Measurements from ENCODE around the gene PIK3C2G. TPM values are rescaled to one million over a fixed set of nuclear protein-coding genes. Genes with fewer than 3 reads are reported as not detected.

PIK3C2G gene
- polyA plus RNA-seq, 1 of the 3 experiments (the other 2 are of a cell fraction), result 0.02 TPM

DNA sequence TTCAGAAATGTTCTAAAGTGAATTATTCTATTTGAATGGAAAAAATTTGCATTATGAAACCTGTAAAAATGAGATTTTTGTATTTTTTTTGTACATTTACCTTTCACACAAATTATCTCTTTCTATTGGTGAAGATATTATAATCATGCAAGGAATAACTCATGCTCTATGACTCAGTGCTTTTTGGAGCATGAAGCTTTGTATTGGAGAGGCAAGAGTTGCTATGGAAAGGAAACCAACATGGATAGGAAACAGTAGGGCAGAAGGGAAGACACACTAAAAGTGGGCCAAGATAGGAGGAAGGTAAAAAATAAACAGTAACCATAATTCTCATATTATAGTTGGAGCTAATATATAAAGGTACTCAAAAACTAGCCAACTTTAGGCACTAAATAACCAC lies 397.5 kb downstream of the PIK3C2G start:
- POLR2A ChIA-PET, result no interaction called here
- Histone ChIP-seq H3K27ac (ENCODE audit: low read depth in 2 of 2, low read length in 1 of 2) (no peak overlapping the region), H3F3A (replicated peaks; ENCODE audit: insufficient read depth) (no peaks in the 10 kb centered on the region), H3K4me2 (no peak overlapping the region), H3K9me2 (no peaks in the 10 kb centered on the region), H3K9ac (no peak overlapping the region), H3K27me3 (ENCODE audit: insufficient read depth) (no peaks in the 10 kb centered on the region), H3K9me3 (no peaks in the 10 kb centered on the region), H2AFZ (ENCODE audit: low read depth) (no peak overlapping the region), H3K4me1 (ENCODE audit: control insufficient read depth in 1 of 2, insufficient read depth in 2 of 2, low read depth in 1 of 2, low read length in 1 of 2) (no peaks in the 10 kb centered on the region), H3K36me3 (replicated peaks in 1 of 2; ENCODE audit: control insufficient read depth in 1 of 2, insufficient read depth in 2 of 2, low read length in 1 of 2) (no peaks in the 10 kb centered on the region), H3K79me2 (ENCODE audit: insufficient read depth) (no peaks in the 10 kb centered on the region), H4K20me1 (ENCODE audit: insufficient read depth) (no peaks in the 10 kb centered on the region), H3K4me3 (ENCODE audit: low read depth in 2 of 2, low read length in 1 of 2) (no peak overlapping the region)
- no peak for DNase-seq
- CTCF ChIA-PET, result no interaction called here
- TF ChIP-seq CHD2 (IDR thresholded peaks at IDR 0.05; ENCODE audit: low read length, partially characterized antibody) (no peak), EP300 (IDR thresholded peaks at IDR 0.05; ENCODE audit: borderline replicate concordance in 1 of 2, low read depth in 1 of 2, low read length in 1 of 2) (no peak), FOSL2 (IDR thresholded peaks at IDR 0.05; ENCODE audit: borderline replicate concordance, low read depth) (no peak)
- TF ChIP-seq, protein P1, sequence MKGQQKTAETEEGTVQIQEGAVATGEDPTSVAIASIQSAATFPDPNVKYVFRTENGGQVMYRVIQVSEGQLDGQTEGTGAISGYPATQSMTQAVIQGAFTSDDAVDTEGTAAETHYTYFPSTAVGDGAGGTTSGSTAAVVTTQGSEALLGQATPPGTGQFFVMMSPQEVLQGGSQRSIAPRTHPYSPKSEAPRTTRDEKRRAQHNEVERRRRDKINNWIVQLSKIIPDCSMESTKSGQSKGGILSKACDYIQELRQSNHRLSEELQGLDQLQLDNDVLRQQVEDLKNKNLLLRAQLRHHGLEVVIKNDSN (IDR thresholded peaks at IDR 0.05; ENCODE audit: borderline replicate concordance, low read depth), result no peak

DNA sequence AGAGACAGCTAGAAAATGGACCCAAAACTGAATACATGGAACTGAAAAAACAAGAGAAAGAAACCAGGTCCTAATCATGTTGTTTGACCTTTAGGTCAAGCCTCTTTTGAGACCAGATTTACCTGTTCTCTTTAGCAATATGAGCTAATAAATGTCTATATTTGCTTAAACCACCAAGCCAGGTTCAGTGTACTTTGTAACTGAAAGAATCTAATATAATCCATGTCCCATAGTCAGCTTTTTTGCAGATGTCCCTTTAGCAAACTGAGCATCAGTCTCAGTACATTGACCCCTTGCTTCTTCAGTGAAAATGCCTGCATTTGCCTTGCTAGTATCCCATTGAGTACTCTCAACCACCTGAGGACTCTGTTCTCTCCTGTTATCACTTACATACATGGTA lies 414.8 kb downstream of the PIK3C2G start:
- DNase-seq, result no peak
- TF ChIP-seq, protein P2, sequence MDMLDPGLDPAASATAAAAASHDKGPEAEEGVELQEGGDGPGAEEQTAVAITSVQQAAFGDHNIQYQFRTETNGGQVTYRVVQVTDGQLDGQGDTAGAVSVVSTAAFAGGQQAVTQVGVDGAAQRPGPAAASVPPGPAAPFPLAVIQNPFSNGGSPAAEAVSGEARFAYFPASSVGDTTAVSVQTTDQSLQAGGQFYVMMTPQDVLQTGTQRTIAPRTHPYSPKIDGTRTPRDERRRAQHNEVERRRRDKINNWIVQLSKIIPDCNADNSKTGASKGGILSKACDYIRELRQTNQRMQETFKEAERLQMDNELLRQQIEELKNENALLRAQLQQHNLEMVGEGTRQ (IDR thresholded peaks at IDR 0.05; ENCODE audit: borderline replicate concordance, low read depth, low read length), result no peak
- TF ChIP-seq, protein P3, sequence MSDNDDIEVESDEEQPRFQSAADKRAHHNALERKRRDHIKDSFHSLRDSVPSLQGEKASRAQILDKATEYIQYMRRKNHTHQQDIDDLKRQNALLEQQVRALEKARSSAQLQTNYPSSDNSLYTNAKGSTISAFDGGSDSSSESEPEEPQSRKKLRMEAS (IDR thresholded peaks at IDR 0.05; ENCODE audit: low read depth), result no peak
- TF ChIP-seq RXRA (IDR thresholded peaks at IDR 0.05; ENCODE audit: borderline replicate concordance, low read depth), result no peak
- TF ChIP-seq NRF1 (IDR thresholded peaks at IDR 0.05; ENCODE audit: low read depth, low read length), result no peak
- TF ChIP-seq GATA2 (CRISPR knock-in tag; IDR thresholded peaks at IDR 0.05), result no peak
- TF ChIP-seq EZH2phosphoT487 (IDR thresholded peaks at IDR 0.05; ENCODE audit: borderline replicate concordance, low read depth), result no peak
- no peak for TF ChIP-seq TAF1 (IDR thresholded peaks at IDR 0.05; ENCODE audit: borderline replicate concordance, low read depth, low read length)
- TF ChIP-seq FOXJ3 (CRISPR knock-in tag; IDR thresholded peaks at IDR 0.05), result no peak
- TF ChIP-seq, protein P4, sequence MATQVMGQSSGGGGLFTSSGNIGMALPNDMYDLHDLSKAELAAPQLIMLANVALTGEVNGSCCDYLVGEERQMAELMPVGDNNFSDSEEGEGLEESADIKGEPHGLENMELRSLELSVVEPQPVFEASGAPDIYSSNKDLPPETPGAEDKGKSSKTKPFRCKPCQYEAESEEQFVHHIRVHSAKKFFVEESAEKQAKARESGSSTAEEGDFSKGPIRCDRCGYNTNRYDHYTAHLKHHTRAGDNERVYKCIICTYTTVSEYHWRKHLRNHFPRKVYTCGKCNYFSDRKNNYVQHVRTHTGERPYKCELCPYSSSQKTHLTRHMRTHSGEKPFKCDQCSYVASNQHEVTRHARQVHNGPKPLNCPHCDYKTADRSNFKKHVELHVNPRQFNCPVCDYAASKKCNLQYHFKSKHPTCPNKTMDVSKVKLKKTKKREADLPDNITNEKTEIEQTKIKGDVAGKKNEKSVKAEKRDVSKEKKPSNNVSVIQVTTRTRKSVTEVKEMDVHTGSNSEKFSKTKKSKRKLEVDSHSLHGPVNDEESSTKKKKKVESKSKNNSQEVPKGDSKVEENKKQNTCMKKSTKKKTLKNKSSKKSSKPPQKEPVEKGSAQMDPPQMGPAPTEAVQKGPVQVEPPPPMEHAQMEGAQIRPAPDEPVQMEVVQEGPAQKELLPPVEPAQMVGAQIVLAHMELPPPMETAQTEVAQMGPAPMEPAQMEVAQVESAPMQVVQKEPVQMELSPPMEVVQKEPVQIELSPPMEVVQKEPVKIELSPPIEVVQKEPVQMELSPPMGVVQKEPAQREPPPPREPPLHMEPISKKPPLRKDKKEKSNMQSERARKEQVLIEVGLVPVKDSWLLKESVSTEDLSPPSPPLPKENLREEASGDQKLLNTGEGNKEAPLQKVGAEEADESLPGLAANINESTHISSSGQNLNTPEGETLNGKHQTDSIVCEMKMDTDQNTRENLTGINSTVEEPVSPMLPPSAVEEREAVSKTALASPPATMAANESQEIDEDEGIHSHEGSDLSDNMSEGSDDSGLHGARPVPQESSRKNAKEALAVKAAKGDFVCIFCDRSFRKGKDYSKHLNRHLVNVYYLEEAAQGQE (IDR thresholded peaks at IDR 0.05; ENCODE audit: low read depth, low read length), result no peak
- no peak for TF ChIP-seq JUND (IDR thresholded peaks at IDR 0.05)
- TF ChIP-seq YY1 (IDR thresholded peaks at IDR 0.05; ENCODE audit: low read depth), result no peak
- TF ChIP-seq FOSL2 (IDR thresholded peaks at IDR 0.05; ENCODE audit: borderline replicate concordance, low read depth), result no peak
- no peak for TF ChIP-seq RCOR1 (IDR thresholded peaks at IDR 0.05; ENCODE audit: low read length)
- no peak for TF ChIP-seq MEF2A (IDR thresholded peaks at IDR 0.05; ENCODE audit: borderline replicate concordance, low read depth)
- TF ChIP-seq SIN3A (IDR thresholded peaks at IDR 0.05; ENCODE audit: borderline replicate concordance, low read depth, low read length), result no peak
- TF ChIP-seq, protein P5, sequence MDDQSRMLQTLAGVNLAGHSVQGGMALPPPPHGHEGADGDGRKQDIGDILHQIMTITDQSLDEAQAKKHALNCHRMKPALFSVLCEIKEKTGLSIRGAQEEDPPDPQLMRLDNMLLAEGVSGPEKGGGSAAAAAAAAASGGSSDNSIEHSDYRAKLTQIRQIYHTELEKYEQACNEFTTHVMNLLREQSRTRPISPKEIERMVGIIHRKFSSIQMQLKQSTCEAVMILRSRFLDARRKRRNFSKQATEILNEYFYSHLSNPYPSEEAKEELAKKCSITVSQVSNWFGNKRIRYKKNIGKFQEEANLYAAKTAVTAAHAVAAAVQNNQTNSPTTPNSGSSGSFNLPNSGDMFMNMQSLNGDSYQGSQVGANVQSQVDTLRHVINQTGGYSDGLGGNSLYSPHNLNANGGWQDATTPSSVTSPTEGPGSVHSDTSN (IDR thresholded peaks at IDR 0.05), result no peak
- no peak for TF ChIP-seq ELF1 (IDR thresholded peaks at IDR 0.05)
- TF ChIP-seq SMC3 (IDR thresholded peaks at IDR 0.05; ENCODE audit: low read depth, low read length), result no peak
- Histone ChIP-seq H3K4me2 (no peak overlapping the region), H4K20me1 (ENCODE audit: insufficient read depth) (no peaks in the 10 kb centered on the region), H3K27ac (ENCODE audit: low read depth in 2 of 2, low read length in 1 of 2) (no peak overlapping the region), H3K9me3 (no peaks in the 10 kb centered on the region), H3K4me1 (ENCODE audit: control insufficient read depth in 1 of 2, insufficient read depth in 2 of 2, low read depth in 1 of 2, low read length in 1 of 2) (no peaks in the 10 kb centered on the region), H3K79me2 (ENCODE audit: insufficient read depth) (no peaks in the 10 kb centered on the region), H3K27me3 (ENCODE audit: insufficient read depth) (no peaks in the 10 kb centered on the region), H3K36me3 (replicated peaks in 1 of 2; ENCODE audit: control insufficient read depth in 1 of 2, insufficient read depth in 2 of 2, low read length in 1 of 2) (no peaks in the 10 kb centered on the region), H3K4me3 (ENCODE audit: low read depth in 2 of 2, low read length in 1 of 2) (no peak overlapping the region), H3K9ac (no peak overlapping the region), H3F3A (replicated peaks; ENCODE audit: insufficient read depth) (no peaks in the 10 kb centered on the region), H3K9me2 (no peaks in the 10 kb centered on the region), H2AFZ (ENCODE audit: low read depth) (no peak overlapping the region)
- ChIA-PET POLR2A (no interaction called here), CTCF (no interaction called here)

Data from SK-N-SH (cell line).